Superior temporal gyrus (tissue), 1 donor: ENCODE measurements around the gene KLHL4.
A peak's percentile ranks its signal among the peaks of the same experiment; 100 is the strongest.
"Not testable (repeated sequence)": the region's sequence is repeated elsewhere in the genome, so short reads cannot be mapped to it uniquely, and the experiment has no call there.

Source experiments
- DNase-seq: peaks from one replicate; pipeline ENCODE4 v3.0.0-alpha.2; 2016; ENCODE audit errors: extremely low spot score

Gene KLHL4

GRCh38 chrX:87663421-87663820, 145.8 kb downstream of the KLHL4 start:
- DNase-seq = peak; percentile 60

- peak; percentile 82 for DNase-seq
Observed at GRCh38 chrX:87664381-87664780, 146.8 kb downstream of the KLHL4 start.

GRCh38 chrX:87679849-87680248, 162.2 kb downstream of the KLHL4 start:
- no peak for DNase-seq

- DNase-seq = no peak
Observed at GRCh38 chrX:87687703-87688102, 170.1 kb downstream of the KLHL4 start.

- not testable (repeated sequence) for DNase-seq
Observed at GRCh38 chrX:87688113-87688748, 170.6 kb downstream of the KLHL4 start.

- DNase-seq = not testable (repeated sequence)
Observed at GRCh38 chrX:87689218-87689617, 171.6 kb downstream of the KLHL4 start.

- DNase-seq = no peak
Observed at GRCh38 chrX:87693204-87693603, 175.6 kb downstream of the KLHL4 start.

GRCh38 chrX:87697409-87697808, 179.8 kb downstream of the KLHL4 start:
- DNase-seq = no peak

GRCh38 chrX:87702795-87703194, 185.2 kb downstream of the KLHL4 start:
- no peak for DNase-seq

GRCh38 chrX:87703469-87703868, 185.9 kb downstream of the KLHL4 start:
- not testable (repeated sequence) for DNase-seq

- no peak for DNase-seq
Observed at GRCh38 chrX:87706134-87706533, 188.5 kb downstream of the KLHL4 start.

GRCh38 chrX:87710580-87710979, 193.0 kb downstream of the KLHL4 start:
- no peak for DNase-seq
